Smooth muscle cell (in vitro differentiated cells): ENCODE data around the gene IL18BP. TPM values are rescaled to one million over a fixed set of nuclear protein-coding genes. Genes with fewer than 3 reads are reported as not detected.

Experiments used
- DNase-seq: peaks from one replicate; lab custom pipeline; 2025; ENCODE audit not compliant: unreplicated experiment; lab: John Stamatoyannopoulos, UW
- H2AFZ ChIP-seq: fragments of 200-600 bp; sonication (generic); 2 replicates; pipeline ENCODE4 v1.6.0; 2016; ENCODE audit warnings: antibody characterized with exemption, low read depth, mild to moderate bottlenecking
- H3F3A ChIP-seq: fragments of 200-600 bp; sonication (generic); 2 replicates; pipeline ENCODE4 v1.6.0; 2017; ENCODE audit warnings: antibody characterized with exemption, low read depth
- H3K27ac ChIP-seq: fragments of 200-600 bp; sonication (generic); 2 replicates; pipeline ENCODE4 v1.5.1; 2016; ENCODE audit warnings: low read depth, mild to moderate bottlenecking
- H3K27me3 ChIP-seq: fragments of 200-600 bp; sonication (generic); 2 replicates; pipeline ENCODE4 v1.6.1; 2016; ENCODE audit warnings: low read depth, mild to moderate bottlenecking
- H3K36me3 ChIP-seq: fragments of 200-600 bp; sonication (generic); 2 replicates; pipeline ENCODE4 v1.5.1; 2016; ENCODE audit warnings: low read depth
- H3K4me1 ChIP-seq: fragments of 200-600 bp; sonication (generic); 2 replicates; pipeline ENCODE4 v1.5.1; 2016; ENCODE audit warnings: low read depth
- H3K4me2 ChIP-seq: fragments of 200-600 bp; sonication (generic); 2 replicates; pipeline ENCODE4 v1.6.0; 2016; ENCODE audit warnings: mild to moderate bottlenecking
- H3K4me3 ChIP-seq: fragments of 200-600 bp; sonication (generic); 2 replicates; pipeline ENCODE4 v1.5.1; 2016; ENCODE audit warnings: mild to moderate bottlenecking
- H3K79me2 ChIP-seq: fragments of 200-600 bp; sonication (generic); 2 replicates; pipeline ENCODE4 v1.6.0; 2016; ENCODE audit warnings: low read depth, mild to moderate bottlenecking
- H3K9ac ChIP-seq: fragments of 200-600 bp; sonication (generic); 2 replicates; pipeline ENCODE4 v1.6.0; 2016; ENCODE audit warnings: low read depth
- H3K9me3 ChIP-seq: fragments of 200-600 bp; sonication (generic); replicated peaks from 2 replicates; pipeline ENCODE4 v1.5.1; 2016; ENCODE audit warnings: low read depth
- H4K20me1 ChIP-seq: fragments of 200-600 bp; sonication (generic); 2 replicates; pipeline ENCODE4 v1.6.0; 2016; ENCODE audit warnings: low read depth
- CTCF ChIP-seq: fragments of 200-600 bp; sonication (generic); IDR thresholded peaks from 2 replicates; pipeline ENCODE4 v1.5.1; 2017; ENCODE audit warnings: borderline replicate concordance, mild to moderate bottlenecking, antibody characterized with exemption; ENCODE audit not compliant: insufficient read depth, poor library complexity, severe bottlenecking
- WGBS: methylation state at CpG from one replicate; pipeline ENCODE4 v1.1.7; 2016; ENCODE audit warnings: low lambda C conversion rate; 5-methylcytosine and 5-hydroxymethylcytosine counted together
- polyA plus RNA-seq: library from polyadenylated mRNA; unstranded; fragments of >200 nt; fragmentation: Nextera tagmentation; extraction: Ambion mirVana; gene quantifications from 2 replicates; pipeline ENCODE4 v1.2.1, GENCODE V29; 2016
- total RNA-seq: library from RNA; depleted of rRNA; stranded (reverse); fragments of >200 nt; gene quantifications from 2 replicates; pipeline ENCODE4 v1.2.3, GENCODE V29; 2014

The IL18BP gene
- total and polyA plus RNA-seq, 2 experiments from 2014 or later = 0.55 to 4.5 TPM

- Histone ChIP-seq H3K4me1 (no peaks in the 10 kb centered on the region), H3K9me3 (no peaks in the 10 kb centered on the region), H3K9ac (no peak overlapping the region), H3K79me2 (no peaks in the 10 kb centered on the region), H3K36me3 (no peaks in the 10 kb centered on the region), H3K4me3 (no peak overlapping the region), H2AFZ (no peak overlapping the region), H3K27ac (no peak overlapping the region), H4K20me1 (peaks cover 29% of the 10 kb centered on the region), H3K27me3 (no peaks in the 10 kb centered on the region), H3F3A (peaks cover 19% of the 10 kb centered on the region), H3K4me2 (no peak overlapping the region)
- whole genome bisulfite sequencing = 98% methylated on average over 10 of the region's 10 CpGs
- no peak for TF ChIP-seq CTCF
- DNase-seq = no peak
Observed at GRCh38 chr11:72000202-72000867, 1.6 kb downstream of the IL18BP start.

- H3K27me3 ChIP-seq = no peaks in the 10 kb centered on the region
- peaks cover 26% of the 10 kb centered on the region for H3F3A ChIP-seq
- peaks cover 39% of the 10 kb centered on the region for H4K20me1 ChIP-seq
- DNase-seq = no peak
- no peak overlapping the region for H3K4me2 ChIP-seq
- TF ChIP-seq CTCF = no peak
- H2AFZ ChIP-seq = no peak overlapping the region
- no peaks in the 10 kb centered on the region for H3K9me3 ChIP-seq
- H3K4me3 ChIP-seq = no peak overlapping the region
- no peaks in the 10 kb centered on the region for H3K4me1 ChIP-seq
- H3K9ac ChIP-seq = no peak overlapping the region
- 94% methylated on average over 11 of the region's 11 CpGs for WGBS
- no peaks in the 10 kb centered on the region for H3K36me3 ChIP-seq
- H3K27ac ChIP-seq = no peak overlapping the region
- H3K79me2 ChIP-seq = no peaks in the 10 kb centered on the region
Observed at GRCh38 chr11:72001285-72001684, 2.6 kb downstream of the IL18BP start.

GRCh38 chr11:72001834-72002591, 3.3 kb downstream of the IL18BP start:
- no peak for DNase-seq
- 57% methylated on average over 10 of the region's 10 CpGs for WGBS
- Histone ChIP-seq H2AFZ (no peak overlapping the region), H3K4me3 (no peak overlapping the region), H3F3A (peaks cover 33% of the 10 kb centered on the region), H3K4me1 (no peaks in the 10 kb centered on the region), H3K9me3 (no peaks in the 10 kb centered on the region), H3K9ac (no peak overlapping the region), H4K20me1 (peaks cover 46% of the 10 kb centered on the region), H3K27ac (peak overlapping the region; percentile 7), H3K79me2 (no peaks in the 10 kb centered on the region), H3K36me3 (no peaks in the 10 kb centered on the region), H3K4me2 (no peak overlapping the region), H3K27me3 (no peaks in the 10 kb centered on the region)
- no peak for TF ChIP-seq CTCF
